LHCN-M2 (cell line): ENCODE measurements around the gene ZNRF3. TPM values are rescaled to one million over a fixed set of nuclear protein-coding genes. Genes with fewer than 3 reads are reported as not detected.
"Not testable (repeated sequence)": the region's sequence is repeated elsewhere in the genome, so short reads cannot be mapped to it uniquely, and the experiment has no call there.

Source experiments
- DNase-seq: peaks from one replicate; pipeline ENCODE4 v3.0.0-alpha.2; 2012; ENCODE audit warnings: low read depth
- total RNA-seq: library from RNA; depleted of rRNA; stranded (reverse); fragments of >200 nt; gene quantifications from 2 replicates; pipeline ENCODE4 v1.2.3, GENCODE V29; 2014

Gene ZNRF3
- total RNA-seq, 1 experiment from 2014 or later = 6.5 TPM

DNA sequence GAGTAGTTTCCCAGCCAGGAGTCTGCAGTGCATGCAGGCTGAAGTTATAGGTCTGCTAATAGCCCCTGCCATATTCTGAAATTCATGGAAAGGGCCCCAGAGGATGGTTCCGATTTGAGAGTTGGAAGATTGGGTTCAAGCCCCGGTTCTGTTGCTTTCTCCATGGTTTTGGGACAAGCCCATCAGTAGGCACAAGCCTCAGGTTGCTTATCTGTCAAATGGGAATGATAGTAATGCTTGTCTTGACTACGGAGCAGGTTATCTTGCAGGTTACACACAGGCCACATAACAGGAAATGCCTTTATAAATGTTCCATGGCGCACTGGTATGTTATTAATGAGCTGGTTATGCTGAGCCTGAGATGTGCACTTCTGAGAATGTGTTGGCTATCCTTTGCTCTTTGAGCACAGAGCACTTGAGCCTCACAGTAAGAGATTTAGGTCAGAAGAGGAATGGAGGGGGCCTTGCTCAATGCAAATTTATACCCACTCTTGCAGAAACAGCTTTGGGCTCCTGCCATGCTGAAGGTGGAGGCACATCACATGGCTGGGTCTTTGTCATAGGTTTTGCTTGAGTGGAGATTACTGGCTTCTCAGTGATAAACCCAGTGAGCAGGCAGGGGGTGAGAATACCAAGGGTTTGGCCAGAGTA, 47.1 kb downstream of the ZNRF3 start:
- DNase-seq = no peak

DNA sequence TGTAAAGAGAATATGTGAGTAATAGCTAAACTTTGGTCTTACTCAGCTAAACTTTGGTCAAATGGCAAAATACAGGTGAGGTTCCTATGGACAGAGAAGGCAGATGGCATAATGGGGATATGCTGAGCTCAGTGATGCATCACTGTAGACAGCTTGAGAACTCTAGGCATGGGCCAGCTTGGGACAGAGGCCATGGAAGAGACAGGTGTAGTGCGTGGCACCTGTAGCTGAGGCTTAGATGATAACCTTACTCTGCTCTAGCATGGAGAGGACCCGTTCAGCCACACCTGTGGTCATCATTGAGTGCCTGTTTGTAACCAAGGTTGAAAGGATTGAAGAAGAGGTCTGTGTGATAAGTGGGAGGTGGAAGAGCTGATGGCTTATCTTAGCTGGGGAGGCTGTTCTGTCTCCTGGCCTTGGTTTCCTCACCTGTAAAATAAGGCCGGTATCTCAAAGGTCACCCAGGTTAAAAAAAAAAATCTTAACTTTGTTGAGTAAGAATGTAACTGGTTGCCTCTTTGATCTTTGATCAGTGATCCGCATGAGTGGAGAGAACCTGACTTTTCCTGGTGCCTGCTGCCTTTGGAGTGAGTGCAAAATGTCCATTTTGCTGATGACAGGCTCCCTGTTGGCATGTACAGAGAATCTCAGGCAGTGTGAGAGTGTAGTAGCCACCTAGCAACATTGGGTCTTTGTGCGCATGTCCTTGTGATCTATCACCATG, 48.6 kb downstream of the ZNRF3 start:
- no peak for DNase-seq

DNA sequence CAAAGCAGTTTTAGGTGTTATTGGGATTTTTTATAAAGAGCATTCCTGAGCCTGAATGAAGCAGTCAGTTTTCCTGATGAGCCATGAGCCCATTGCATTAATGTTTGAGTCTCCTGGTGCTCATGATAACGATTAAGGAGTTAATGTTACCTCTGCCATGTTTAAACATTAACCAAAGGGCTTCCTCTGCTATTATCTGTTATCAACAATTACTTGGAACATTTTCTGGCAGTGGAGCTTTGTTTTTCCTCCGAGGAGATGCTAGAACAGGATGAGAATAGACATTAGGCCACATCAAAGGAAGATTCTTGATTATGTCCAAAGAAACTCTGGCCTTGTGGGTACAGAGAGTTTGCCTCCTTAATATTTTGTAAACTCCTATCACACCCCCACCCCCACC, 49.9 kb downstream of the ZNRF3 start:
- DNase-seq = no peak

DNA sequence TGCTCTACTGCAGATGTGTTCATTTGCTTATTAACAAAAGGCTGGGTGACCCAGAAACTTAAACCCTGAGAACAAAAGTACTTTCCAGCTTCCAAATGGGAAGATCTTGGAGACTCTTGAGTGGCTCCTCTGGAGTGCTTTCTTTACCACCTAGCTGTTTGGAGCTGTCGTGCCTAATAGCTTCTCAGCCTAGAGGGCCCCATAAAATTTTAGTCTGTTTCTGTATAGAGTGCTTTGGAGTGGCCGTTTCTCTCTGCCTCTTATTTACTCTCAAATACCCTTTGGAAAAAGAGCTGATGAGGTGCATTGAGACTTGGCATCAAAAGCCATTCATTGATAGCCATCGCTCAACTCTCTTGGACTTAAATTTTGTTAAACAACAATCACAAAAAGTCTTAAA, 50.7 kb downstream of the ZNRF3 start:
- no peak for DNase-seq

DNA sequence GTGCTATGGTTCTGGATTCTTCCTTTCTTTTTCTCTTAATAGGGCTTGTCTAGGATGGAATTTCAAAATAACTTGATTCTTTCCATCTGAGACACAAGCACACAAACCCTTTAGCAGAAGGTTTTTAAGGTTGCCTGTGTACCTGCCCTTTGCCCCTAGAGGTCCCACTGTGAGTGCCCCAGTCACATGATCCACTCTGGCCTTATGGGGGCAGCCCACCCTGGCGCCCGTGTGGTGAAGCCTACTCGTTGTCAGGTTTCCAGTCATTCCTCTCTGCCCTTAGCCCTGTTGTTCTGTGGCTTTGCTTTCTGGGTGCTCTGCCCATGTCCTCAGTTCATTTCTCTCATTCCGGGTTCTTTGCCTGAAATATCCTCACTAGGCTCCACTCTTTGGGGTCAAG, 51.8 kb downstream of the ZNRF3 start:
- DNase-seq = no peak

DNA sequence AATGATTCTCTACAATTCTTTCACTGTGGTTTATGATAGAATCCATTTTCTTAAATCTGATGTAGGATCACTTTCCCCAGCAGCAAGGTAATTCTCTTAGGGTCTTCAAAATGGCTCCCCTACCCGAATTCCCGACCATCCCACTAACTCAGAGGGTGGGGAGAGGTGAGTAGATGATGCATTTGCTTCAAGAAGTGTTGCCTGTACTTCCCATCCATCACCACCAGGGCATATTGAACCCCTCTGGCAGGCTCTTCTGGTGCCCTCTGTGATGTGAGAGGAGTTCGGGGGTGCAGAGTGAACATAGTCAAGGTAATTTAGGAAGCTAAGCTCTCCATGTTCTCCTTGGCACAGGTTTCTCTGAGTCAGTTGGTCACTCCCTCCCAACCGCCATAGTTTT, 52.3 kb downstream of the ZNRF3 start:
- no peak for DNase-seq

DNA sequence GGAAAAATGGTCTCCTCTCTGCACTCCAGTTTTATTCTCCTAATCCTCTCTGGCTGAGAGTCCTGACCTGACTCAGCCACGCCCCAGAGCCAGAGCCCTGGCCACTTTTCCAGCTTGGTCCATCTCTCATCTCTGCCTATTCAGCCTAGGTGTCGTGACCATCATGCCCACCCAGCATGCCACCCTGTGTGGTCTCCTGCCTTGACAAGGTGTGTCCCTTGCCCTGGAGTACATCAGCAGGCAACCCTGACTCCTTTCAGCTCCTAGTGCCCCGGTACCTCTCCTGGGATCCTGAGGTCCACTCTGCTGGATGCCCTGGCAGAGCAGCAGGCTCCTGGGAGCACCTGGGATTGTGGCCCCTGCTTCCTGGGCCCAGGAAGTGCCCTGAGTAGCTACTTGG, 52.8 kb downstream of the ZNRF3 start:
- no peak for DNase-seq

DNA sequence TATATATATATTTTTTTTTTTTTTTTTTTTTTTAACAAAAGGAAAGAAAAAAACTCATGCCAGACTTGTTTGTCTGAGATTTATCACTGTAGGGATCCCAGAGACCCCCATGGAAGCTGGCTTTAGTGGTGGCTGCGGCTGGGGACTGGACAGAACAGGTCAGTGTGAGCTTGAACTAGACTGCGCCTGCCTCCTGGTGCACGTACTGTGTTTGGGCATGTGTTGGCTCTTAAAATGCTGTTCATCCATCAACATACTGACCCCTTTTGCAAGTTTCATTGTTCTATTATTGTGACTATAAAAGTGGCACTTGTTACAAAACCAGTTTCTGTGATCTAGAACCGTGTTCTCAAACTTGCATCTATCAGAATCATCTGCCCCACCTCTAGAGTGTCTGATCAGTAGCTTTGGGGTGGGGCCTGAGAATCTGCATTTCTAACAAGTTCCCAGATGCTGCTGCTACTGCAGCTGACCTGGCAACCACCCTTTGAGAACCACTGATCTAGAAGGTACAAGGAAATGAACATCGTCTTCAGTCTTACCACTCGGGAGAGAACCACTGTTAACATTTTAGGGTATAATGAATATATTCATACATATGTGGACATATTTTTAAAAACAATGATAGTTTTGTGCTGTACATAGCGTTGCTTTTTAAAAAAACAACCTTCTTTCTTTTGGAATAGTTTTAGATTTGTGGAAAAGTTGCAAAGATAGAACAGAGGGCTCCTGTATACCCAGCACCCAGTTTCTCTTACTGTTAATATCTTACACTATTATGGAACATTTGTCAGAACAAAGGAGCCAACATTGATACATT, 54.0 kb downstream of the ZNRF3 start:
- DNase-seq = no peak

DNA sequence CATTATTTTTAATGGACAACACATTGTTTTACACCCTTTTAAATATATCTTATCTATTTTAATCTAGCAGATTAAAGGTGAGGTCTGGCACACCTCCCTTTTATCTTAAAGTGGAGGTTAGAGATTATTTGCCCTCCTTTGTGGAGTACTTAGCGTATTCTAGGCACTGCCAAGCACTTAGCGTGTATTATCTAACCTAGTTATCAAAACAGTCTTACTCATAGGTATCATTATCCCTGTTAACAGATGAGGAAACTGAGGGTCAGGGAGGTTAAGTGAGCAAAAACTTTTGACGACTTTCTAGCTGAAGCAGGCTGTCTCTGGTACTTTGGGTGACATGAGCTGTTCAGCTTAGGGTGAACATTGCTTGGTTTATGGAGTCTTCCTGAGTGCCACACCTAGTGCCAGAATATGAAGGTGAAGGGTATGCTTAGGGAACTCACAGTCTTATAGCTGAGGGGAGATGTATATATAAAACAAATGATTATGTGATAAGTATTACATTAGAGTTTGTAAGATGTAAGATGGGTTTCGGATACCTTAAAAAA, 55.0 kb downstream of the ZNRF3 start:
- no peak for DNase-seq

DNA sequence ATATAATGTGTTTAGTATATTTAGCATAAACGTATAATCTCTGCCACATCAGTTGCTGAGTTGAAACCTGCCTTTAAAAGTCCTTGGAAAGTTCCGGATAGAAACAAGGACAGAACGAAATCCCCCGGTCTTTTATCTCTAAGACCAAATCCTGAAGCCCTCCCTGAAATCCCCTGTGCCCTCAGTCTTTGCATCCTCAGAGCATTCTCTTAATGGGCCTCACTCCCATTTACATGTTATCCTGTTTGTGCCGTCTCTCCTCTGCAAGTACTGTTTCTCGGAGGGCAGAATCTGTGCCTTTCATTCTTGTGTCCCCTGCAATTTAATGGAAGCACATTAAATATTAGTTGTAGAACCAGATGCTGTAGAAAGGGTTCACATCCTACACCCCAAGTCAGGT, 56.0 kb downstream of the ZNRF3 start:
- DNase-seq = no peak

DNA sequence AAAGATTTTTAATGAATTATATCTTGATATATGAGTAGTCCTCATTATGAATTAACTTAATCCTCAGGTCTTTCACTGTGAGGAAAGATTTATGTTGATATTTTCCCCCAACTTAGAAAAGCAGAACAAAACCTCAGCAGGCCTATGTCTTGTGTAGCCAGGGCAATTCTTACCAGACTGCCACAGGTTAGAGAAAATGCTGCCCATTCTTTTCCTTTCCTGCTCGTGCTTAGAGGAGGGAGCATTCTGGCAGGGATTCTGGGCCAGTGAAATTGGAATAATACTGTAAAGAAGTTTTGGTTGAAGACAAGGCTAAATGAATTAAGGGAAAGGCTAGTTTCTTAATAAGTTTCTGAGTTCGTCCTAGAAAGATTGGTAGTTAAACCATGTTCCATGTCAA, 56.6 kb downstream of the ZNRF3 start:
- no peak for DNase-seq

DNA sequence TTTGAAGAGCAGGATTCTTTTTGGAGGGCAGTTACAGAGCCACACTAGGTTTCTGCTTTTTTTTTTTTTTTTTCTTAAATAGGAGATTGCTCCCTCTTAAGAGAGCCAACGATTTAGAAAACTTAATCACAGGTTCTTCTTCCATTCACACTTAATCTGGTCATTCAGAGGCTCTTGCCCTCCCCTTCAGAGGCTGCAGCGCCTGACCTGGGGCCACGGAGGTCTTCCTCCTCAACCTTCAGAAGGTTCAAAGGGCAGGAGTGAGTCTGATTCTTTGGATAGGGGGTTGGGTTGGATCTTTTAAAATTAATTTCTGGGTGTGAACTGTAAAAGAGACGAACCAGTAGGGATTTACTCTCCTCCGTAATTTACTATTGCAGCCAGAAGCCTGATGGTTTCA, 57.1 kb downstream of the ZNRF3 start:
- no peak for DNase-seq

DNA sequence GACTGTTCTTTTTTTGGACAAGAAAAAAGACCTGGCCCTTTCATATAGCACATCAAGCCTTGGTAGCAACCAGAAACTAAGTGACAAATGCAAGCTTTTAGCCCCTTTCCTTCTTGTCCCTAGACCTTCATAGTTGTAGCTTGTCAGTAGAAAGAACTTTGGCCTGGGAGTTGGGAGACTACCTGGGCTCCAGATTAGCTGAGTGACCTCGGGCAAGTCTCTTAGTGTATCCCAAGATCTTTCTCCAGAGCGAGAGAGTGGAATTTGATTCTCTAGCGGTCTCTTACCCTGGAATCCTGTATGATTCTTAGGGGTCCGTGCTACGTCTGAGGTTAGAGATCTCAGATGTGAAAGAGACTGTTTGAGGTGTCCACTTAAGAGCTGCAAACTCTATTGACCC, 59.0 kb downstream of the ZNRF3 start:
- no peak for DNase-seq

DNA sequence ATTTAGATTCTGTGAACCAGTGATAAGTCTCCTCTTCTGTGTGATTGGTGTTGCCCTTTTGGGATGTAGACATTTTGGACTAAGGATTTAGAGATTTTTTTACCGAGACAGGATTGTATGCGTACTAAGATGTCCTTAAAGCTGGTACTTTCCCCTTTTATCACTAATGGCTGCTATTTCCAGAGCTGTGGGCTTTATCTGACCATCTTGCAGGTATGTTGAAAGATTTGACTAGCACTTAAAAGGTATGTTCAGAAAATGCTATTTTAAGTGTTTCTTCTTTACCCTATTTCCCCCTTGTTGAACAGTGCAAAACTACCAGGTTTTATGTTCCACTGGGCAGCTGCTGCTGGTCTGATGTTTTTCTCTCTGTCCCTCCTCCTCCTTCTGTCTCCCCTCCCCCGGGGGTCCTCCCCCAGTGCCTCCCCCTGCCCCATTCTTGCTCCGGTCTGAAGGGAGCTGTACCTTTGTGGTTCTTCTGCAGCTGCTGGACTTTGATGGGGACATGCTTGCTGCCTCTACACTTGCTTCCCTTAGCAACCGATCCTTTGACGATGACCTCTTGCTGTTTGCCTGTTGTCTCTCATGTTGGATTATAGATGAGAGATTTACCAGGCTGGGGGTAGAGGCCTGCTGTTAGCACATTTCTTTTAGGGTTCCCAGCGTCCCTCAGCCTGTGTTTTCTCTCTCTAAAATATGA, 59.6 kb downstream of the ZNRF3 start:
- DNase-seq = no peak

DNA sequence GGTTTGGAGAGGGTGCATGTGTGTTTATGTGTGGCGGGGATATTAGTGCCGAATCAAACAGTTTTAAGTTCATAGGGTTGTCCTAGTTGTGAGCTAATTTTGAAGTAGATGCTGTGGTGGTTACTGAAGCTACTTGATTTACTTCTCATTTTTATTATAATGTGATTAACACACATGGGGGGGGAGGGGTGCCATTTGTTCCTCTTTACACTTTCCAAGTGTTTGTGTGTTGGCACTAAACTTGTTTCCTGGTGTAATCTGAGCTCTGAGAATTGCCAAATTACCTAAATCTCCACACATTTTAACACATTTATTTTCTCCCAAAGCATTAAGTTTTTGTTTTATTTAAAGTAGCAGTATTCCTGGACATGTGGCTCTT, 60.1 kb downstream of the ZNRF3 start:
- no peak for DNase-seq

DNA sequence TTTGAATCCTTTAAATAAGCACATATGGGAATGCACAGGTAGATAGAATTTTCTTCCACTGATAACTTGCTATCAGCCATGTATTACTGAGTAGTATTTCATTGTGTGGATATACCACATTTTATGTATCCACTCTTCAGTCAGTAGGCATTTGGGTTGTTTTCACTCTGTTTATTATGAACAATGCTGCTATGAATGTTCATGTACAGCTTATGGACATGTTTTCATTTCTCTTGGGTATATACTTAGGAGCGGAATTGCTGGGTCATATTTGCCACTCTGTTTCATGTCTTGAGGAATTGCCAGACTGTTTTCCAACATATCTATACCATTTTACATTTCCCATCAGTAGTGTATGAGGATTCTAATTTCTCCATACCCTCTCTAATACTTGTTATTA, 63.8 kb downstream of the ZNRF3 start:
- no peak for DNase-seq

DNA sequence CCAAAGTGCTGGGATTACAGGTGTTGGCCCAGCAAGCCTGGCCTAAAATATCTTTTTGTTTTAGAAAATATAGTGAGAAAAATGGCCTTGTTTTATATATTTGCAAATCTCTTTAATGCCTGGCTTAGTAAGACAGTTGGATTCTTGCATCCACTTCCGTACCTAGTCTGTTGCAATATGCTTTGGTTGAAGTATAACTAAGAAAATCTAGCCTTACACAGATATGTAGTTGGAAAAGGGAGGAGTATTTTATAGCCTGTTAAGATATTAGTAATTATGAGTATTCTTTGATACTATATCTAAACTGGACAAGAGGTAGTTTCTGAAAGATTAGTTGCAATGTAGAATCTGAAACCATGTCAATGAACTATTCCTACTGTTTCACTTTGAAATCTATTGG, 65.1 kb downstream of the ZNRF3 start:
- DNase-seq = no peak

DNA sequence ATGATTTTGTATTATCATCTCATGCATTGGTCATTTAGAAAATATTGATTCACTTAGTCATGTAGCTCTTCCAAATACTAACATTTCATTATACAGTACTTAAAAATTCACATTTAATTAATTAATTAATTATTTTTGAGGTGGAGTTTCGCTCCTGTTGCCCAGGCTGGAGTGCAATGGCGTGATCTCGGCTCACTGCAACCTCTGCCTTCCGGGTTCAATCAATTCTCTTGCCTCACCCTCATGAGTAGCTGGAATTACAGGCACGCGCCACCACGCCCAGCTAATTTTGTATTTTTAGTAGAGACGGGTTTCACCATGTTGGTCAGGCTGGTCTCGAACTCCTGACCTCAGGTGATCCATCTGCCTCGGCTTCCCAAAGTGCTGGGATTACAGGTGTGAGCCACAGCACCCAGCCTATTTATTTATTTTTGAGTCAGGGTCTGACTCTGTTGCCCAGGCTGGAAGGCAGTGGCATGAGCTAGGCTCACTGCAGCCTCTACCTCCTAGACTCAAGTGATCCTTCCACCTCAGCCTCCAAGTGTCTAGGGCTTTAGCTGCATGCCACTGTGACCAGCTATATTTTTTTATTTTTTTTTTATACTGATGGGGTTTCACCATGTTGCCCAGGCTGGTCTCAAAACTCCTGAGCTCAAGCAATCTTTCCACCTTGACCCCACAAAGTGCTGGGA, 65.6 kb downstream of the ZNRF3 start:
- not testable (repeated sequence) for DNase-seq

DNA sequence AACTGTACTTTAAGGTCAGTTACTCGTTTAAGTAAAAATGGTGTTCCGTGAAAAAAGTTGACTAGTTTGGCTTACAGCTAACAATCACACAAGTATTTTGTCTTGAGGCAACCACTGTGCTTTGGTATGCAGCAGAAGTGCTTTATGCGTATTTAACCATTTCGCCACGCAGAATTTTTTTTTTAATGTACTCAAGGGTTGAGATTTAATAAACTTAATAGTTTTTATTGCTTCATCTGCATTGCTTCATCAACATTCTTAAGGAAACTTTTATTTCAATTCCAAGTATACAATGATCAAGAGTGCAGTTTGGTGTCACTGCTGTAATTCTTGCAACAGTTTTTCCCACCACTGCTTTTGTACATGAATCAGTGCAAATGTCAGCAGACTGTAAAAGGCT, 66.4 kb downstream of the ZNRF3 start:
- DNase-seq = no peak

DNA sequence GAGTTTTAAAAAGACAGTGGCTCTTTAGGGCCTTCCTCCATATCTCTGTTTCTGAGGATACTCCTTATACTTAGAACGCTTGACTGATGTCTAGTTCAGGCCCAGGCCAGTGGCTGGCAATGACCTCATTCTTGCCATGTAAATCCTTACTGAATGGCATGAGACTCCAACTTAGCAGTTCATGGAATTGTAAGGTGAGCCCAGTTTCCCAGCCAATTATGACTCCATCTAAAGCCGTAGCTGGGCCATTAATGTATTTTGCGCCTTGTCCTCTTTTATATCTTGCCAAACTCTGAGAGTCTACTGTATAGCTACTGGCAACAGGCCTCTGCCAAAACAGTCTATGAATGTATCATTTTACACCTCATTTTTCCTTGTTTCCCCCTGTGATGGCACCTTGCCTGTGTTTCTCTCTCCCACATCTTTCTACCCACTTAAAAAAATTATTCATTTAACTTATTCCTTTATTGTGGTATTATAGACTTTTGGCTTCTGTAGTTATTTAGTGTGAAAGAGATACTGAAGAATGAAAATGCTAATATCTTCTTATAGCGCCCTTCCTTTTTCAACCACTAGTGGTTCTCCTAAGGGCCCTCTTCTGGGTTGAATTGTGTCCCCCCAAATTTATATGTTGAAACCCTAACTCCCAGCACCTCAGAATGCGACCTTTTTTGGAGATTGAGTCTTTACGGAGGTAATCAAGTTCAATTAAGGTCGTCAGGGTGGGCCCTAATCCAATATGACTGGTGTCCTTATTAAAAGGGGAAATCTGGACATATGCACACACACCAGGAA, 67.4 kb downstream of the ZNRF3 start:
- DNase-seq = no peak
